IMR-90 (cell line): ENCODE results near the gene F10. TPM values are rescaled to one million over a fixed set of nuclear protein-coding genes. Genes with fewer than 3 reads are reported as not detected.

Experiments
- ATAC-seq: fragments of 200-7000 bp; cut with Tn5 transposase; 2 replicates; pipeline ENCODE4 v1.9.1; 2020; ENCODE audit warnings: low read depth, mild to moderate bottlenecking, moderate library complexity
- BruUV-seq: library from RNA; stranded (reverse); fragments of 400-500 nt; replicated peaks from 2 replicates; lab custom pipeline; 2021; lab: Mats Ljungman, UMichigan
- CTCF ChIA-PET: fragments of 300-600 bp; formaldehyde crosslinking; extraction: SDS; loops from one replicate; lab custom pipeline; 2021; ENCODE audit warnings: antibody characterized with exemption; lab: Yijun Ruan, JAX
- POLR2A ChIA-PET: fragments of 300-600 bp; sonication (Branson Sonifier 250); formaldehyde crosslinking; loops from one replicate; lab custom pipeline; 2022; ENCODE audit warnings: antibody characterized with exemption; ENCODE audit not compliant: unreplicated experiment; lab: Charles Lee
- DNase-seq: peaks from one replicate; pipeline ENCODE4 v3.0.0; 2013
- H2AFZ ChIP-seq: replicated peaks from 2 replicates; pipeline ENCODE3; 2013; ENCODE audit warnings: low read length, mild to moderate bottlenecking; ENCODE audit not compliant: poor library complexity
- H2AK5ac ChIP-seq: 2 replicates; pipeline ENCODE4 v1.6.1; 2013; ENCODE audit warnings: low read depth, low read length, inconsistent platforms
- H2AK9ac ChIP-seq: replicated peaks from 2 replicates; pipeline ENCODE3; 2013; ENCODE audit warnings: mild to moderate bottlenecking, low read depth, low read length, moderate library complexity; ENCODE audit not compliant: poor library complexity
- H2BK120ac ChIP-seq: 2 replicates; pipeline ENCODE4 v1.6.1; 2013; ENCODE audit warnings: low read depth, low read length, inconsistent platforms
- H2BK15ac ChIP-seq: 3 replicates; pipeline ENCODE4 v1.6.1; 2013; ENCODE audit warnings: low read depth, low read length, inconsistent platforms
- H2BK20ac ChIP-seq: 2 replicates; pipeline ENCODE4 v1.6.1; 2013; ENCODE audit warnings: low read depth, mild to moderate bottlenecking, inconsistent platforms, low read length, moderate library complexity
- H2BK5ac ChIP-seq: 2 replicates; pipeline ENCODE4 v1.6.1; 2013; ENCODE audit warnings: mild to moderate bottlenecking, low read depth, low read length, inconsistent platforms; ENCODE audit not compliant: poor library complexity, severe bottlenecking
- H3K14ac ChIP-seq: replicated peaks from 2 replicates; pipeline ENCODE4 v1.6.1; 2013; ENCODE audit warnings: low read depth, low read length, inconsistent platforms
- H3K18ac ChIP-seq: 2 replicates; pipeline ENCODE4 v1.6.1; 2013; ENCODE audit warnings: low read depth, low read length, control low read depth
- H3K23ac ChIP-seq: 2 replicates; pipeline ENCODE4 v1.6.1; 2013; ENCODE audit warnings: low read depth, low read length, inconsistent platforms
- H3K27ac ChIP-seq: 2 replicates; pipeline ENCODE4 v1.5.1; 2013; ENCODE audit warnings: mild to moderate bottlenecking, control low read depth, low read length; ENCODE audit not compliant: insufficient read depth
- H3K27me3 ChIP-seq: 2 replicates; pipeline ENCODE4 v1.6.1; 2013; ENCODE audit warnings: low read length; ENCODE audit not compliant: control insufficient read depth, insufficient read depth
- H3K36me3 ChIP-seq: 2 replicates; pipeline ENCODE4 v1.6.1; 2013; ENCODE audit warnings: low read length, mixed read lengths; ENCODE audit not compliant: control insufficient read depth, insufficient read depth
- H3K4ac ChIP-seq: 2 replicates; pipeline ENCODE4 v1.6.1; 2013; ENCODE audit warnings: low read depth, low read length, inconsistent platforms
- H3K4me1 ChIP-seq: 2 replicates; pipeline ENCODE4 v1.6.1; 2013; ENCODE audit warnings: low read length, mixed read lengths; ENCODE audit not compliant: control insufficient read depth, insufficient read depth
- H3K4me2 ChIP-seq: 2 replicates; pipeline ENCODE4 v1.6.1; 2013; ENCODE audit warnings: low read depth, mild to moderate bottlenecking, control low read depth, low read length, moderate library complexity
- H3K4me3 ChIP-seq: 2 replicates; pipeline ENCODE4 v1.5.1; 2013; ENCODE audit warnings: low read depth, mild to moderate bottlenecking, control low read depth, low read length, moderate library complexity; ENCODE audit not compliant: insufficient read depth
- H3K56ac ChIP-seq: 2 replicates; pipeline ENCODE4 v1.6.1; 2013; ENCODE audit warnings: low read length, inconsistent platforms; ENCODE audit not compliant: insufficient read depth; ENCODE audit errors: extremely low read depth
- H3K79me1 ChIP-seq, 2 experiments: 2 replicates each; pipeline ENCODE4 v1.6.1; 2013; ENCODE audit warnings: low read length in 2 of 2, inconsistent platforms in 1 of 2, low read depth in 1 of 2
- H3K9ac ChIP-seq: 2 replicates; pipeline ENCODE4 v1.6.1; 2013; ENCODE audit warnings: low read depth, low read length, control low read depth
- H3K9me1 ChIP-seq: 2 replicates; pipeline ENCODE4 v1.6.1; 2013; ENCODE audit warnings: low read length, inconsistent platforms; ENCODE audit not compliant: insufficient read depth
- H3K9me3 ChIP-seq: 2 replicates; pipeline ENCODE4 v1.6.1; 2013; ENCODE audit warnings: low read length; ENCODE audit not compliant: control insufficient read depth, insufficient read depth
- H4K20me1 ChIP-seq: 2 replicates; pipeline ENCODE4 v1.6.1; 2013; ENCODE audit warnings: low read length, inconsistent platforms; ENCODE audit not compliant: insufficient read depth
- H4K5ac ChIP-seq: 2 replicates; pipeline ENCODE4 v1.6.1; 2013; ENCODE audit warnings: mild to moderate bottlenecking, low read depth, low read length, control low read depth
- H4K8ac ChIP-seq, 2 experiments: 2 replicates each; pipeline ENCODE4 v1.6.1; 2013; ENCODE audit warnings: low read depth in 2 of 2, low read length in 2 of 2, control low read depth in 1 of 2, inconsistent platforms in 1 of 2
- H4K91ac ChIP-seq: 2 replicates; pipeline ENCODE4 v1.6.1; 2013; ENCODE audit warnings: low read depth, low read length, inconsistent platforms; ENCODE audit not compliant: insufficient read depth
- BHLHE40 ChIP-seq: fragments of 150-350 bp; IDR thresholded peaks from 2 replicates; pipeline ENCODE4 v1.6.1; 2016; ENCODE audit warnings: mild to moderate bottlenecking, low read depth, low read length
- CEBPB ChIP-seq: IDR thresholded peaks from 2 replicates; pipeline ENCODE4 v1.6.1; 2012; ENCODE audit warnings: low read depth, low read length, improper control_type of control experiment
- CHD1 ChIP-seq: IDR thresholded peaks from 2 replicates; pipeline ENCODE4 v1.6.1; 2012; ENCODE audit warnings: low read depth, low read length, improper control_type of control experiment
- CTCF ChIP-seq: conservative IDR thresholded peaks from 2 replicates; pipeline ENCODE4 v1.5.1; 2012; ENCODE audit warnings: mild to moderate bottlenecking, low read depth, low read length, improper control_type of control experiment
- ELK1 ChIP-seq: fragments of 150-350 bp; IDR thresholded peaks from 2 replicates; pipeline ENCODE4 v1.6.1; 2016; ENCODE audit warnings: low read depth, mild to moderate bottlenecking, low read length, moderate library complexity, borderline replicate concordance
- FOS ChIP-seq: fragments of 150-350 bp; IDR thresholded peaks from 2 replicates; pipeline ENCODE4 v1.6.1; 2016; ENCODE audit warnings: low read depth, low read length
- MAFK ChIP-seq: IDR thresholded peaks from 2 replicates; pipeline ENCODE4 v1.6.1; 2012; ENCODE audit warnings: low read depth, low read length, improper control_type of control experiment
- MAZ ChIP-seq: IDR thresholded peaks from 2 replicates; pipeline ENCODE4 v1.6.1; 2012; ENCODE audit warnings: low read depth, mild to moderate bottlenecking, low read length, improper control_type of control experiment, moderate library complexity, borderline replicate concordance
- MXI1 ChIP-seq: IDR thresholded peaks from 2 replicates; pipeline ENCODE4 v1.6.1; 2012; ENCODE audit warnings: low read depth, mild to moderate bottlenecking, low read length, moderate library complexity, borderline replicate concordance
- NFE2L2 ChIP-seq: fragments of 150-350 bp; IDR thresholded peaks from 2 replicates; pipeline ENCODE4 v1.6.1; 2016; ENCODE audit warnings: low read depth, mild to moderate bottlenecking, low read length
- POLR2A ChIP-seq: IDR thresholded peaks from 2 replicates; pipeline ENCODE4 v1.6.1; 2012; ENCODE audit warnings: mild to moderate bottlenecking, low read depth, low read length
- RAD21 ChIP-seq: IDR thresholded peaks from 2 replicates; pipeline ENCODE4 v1.6.1; 2012; ENCODE audit warnings: low read length, improper control_type of control experiment
- RCOR1 ChIP-seq: IDR thresholded peaks from 2 replicates; pipeline ENCODE4 v1.6.1; 2012; ENCODE audit warnings: mild to moderate bottlenecking, low read length, improper control_type of control experiment; ENCODE audit not compliant: insufficient replicate concordance
- RFX5 ChIP-seq: IDR thresholded peaks from 2 replicates; pipeline ENCODE4 v1.8.0; 2012; ENCODE audit warnings: low read depth, mild to moderate bottlenecking, low read length, moderate library complexity
- SMC3 ChIP-seq: fragments of 150-350 bp; IDR thresholded peaks from 2 replicates; pipeline ENCODE4 v1.6.1; 2016; ENCODE audit warnings: low read depth, mild to moderate bottlenecking, antibody characterized with exemption, low read length, moderate library complexity
- WGBS, 2 experiments: methylation state at CpG; one replicate each; pipeline versions ENCODE4 v1.1.5 to v1.1.7; 2013; ENCODE audit warnings: missing lambda C conversion rate in 2 of 2; ENCODE audit not compliant: insufficient read length in 1 of 2; ENCODE audit errors: extremely low coverage in 2 of 2; 5-methylcytosine and 5-hydroxymethylcytosine counted together
- dilution Hi-C: fragments of 300-500 bp; cut with HindIII; formaldehyde crosslinking; loops from one replicate; pipeline ENCODE4 v1.14.3; 2018; ENCODE audit warnings: low sequenced_read_pairs; ENCODE audit not compliant: unreplicated experiment
- in situ Hi-C: fragments of 300-500 bp; cut with MboI; formaldehyde crosslinking; loops from 3 replicates; pipeline ENCODE4 v1.14.3; 2019; ENCODE audit warnings: low sequenced_read_pairs, inconsistent platforms, mixed read lengths
- intact Hi-C: fragments of 100-400 bp; cut with micrococcal nuclease; formaldehyde crosslinking; loops from 2 replicates; pipeline ENCODE4 v1.10.0; 2022
- polyA plus RNA-seq, 3 experiments: library from polyadenylated mRNA; depleted of rRNA; stranded (reverse); fragments of >200 nt; gene quantifications; 2 replicates each; pipeline ENCODE4 v1.2.3, GENCODE V29; 2012; ENCODE audit warnings: low replicate concordance in 1 of 3
- total RNA-seq: library from RNA; depleted of rRNA; stranded (reverse); fragments of >200 nt; gene quantifications from 2 replicates; pipeline ENCODE4 v1.2.3, GENCODE V29; 2012
- TF ChIP-seq, protein P1 (sequence below): fragments of 150-350 bp; IDR thresholded peaks from 2 replicates; pipeline ENCODE4 v1.6.1; 2017; ENCODE audit warnings: mild to moderate bottlenecking, antibody characterized with exemption, low read length, low read depth

F10 gene
- total and polyA plus RNA-seq, 2 of the 4 experiments (the other 2 are of a cell fraction) = 9.1 to 19.5 TPM

GRCh38 chr13:113096052-113096744, 26.4 kb upstream of the F10 start:
- H3K4me3 ChIP-seq = no peak overlapping the region
- BruUV-seq = no TSS peak
- H2AK9ac ChIP-seq = no peak overlapping the region
- H3K4me1 ChIP-seq = 0 out of 2 replicates have a peak, but pooled peaks cover 4% of the 10 kb centered on the region
- no peak overlapping the region for H4K8ac ChIP-seq
- peaks cover 34% of the 10 kb centered on the region for H3K27me3 ChIP-seq
- in situ Hi-C loops = no loop called here
- intact Hi-C loops = no loop called here
- no peak overlapping the region for H3K4me2 ChIP-seq
- no peak overlapping the region for H3K27ac ChIP-seq
- no peak overlapping the region for H2BK120ac ChIP-seq
- no peaks in the 10 kb centered on the region for H4K20me1 ChIP-seq
- H2BK15ac ChIP-seq = no peak overlapping the region
- H3K23ac ChIP-seq = no peak overlapping the region
- H3K9me1 ChIP-seq = no peaks in the 10 kb centered on the region
- H3K36me3 ChIP-seq = no peaks in the 10 kb centered on the region
- ATAC-seq (no peak), DNase-seq (no peak)
- no peak overlapping the region for H2AK5ac ChIP-seq
- POLR2A ChIA-PET = no interaction called here
- no peak overlapping the region for H2BK5ac ChIP-seq
- H2BK20ac ChIP-seq = no peak overlapping the region
- no peaks in the 10 kb centered on the region for H3K79me1 ChIP-seq
- H3K18ac ChIP-seq = no peak overlapping the region
- WGBS, 2 experiments = 93% methylated on average over 51 of the region's 61 CpGs; no CpG with 5 or more reads in 1 of the 2 experiments
- no peak overlapping the region for H3K4ac ChIP-seq
- no peaks in the 10 kb centered on the region for H3K9me3 ChIP-seq
- H2AFZ ChIP-seq = no peak overlapping the region
- CTCF ChIA-PET = no interaction called here
- H3K9ac ChIP-seq = no peak overlapping the region
- no peak overlapping the region for H4K5ac ChIP-seq
- H3K56ac ChIP-seq = no peak overlapping the region
- H3K14ac ChIP-seq = no peak overlapping the region
- H4K91ac ChIP-seq = no peak overlapping the region
- TF ChIP-seq CTCF = no peak
- no peak for TF ChIP-seq MAFK
- TF ChIP-seq, protein P1, sequence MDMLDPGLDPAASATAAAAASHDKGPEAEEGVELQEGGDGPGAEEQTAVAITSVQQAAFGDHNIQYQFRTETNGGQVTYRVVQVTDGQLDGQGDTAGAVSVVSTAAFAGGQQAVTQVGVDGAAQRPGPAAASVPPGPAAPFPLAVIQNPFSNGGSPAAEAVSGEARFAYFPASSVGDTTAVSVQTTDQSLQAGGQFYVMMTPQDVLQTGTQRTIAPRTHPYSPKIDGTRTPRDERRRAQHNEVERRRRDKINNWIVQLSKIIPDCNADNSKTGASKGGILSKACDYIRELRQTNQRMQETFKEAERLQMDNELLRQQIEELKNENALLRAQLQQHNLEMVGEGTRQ = no peak
- TF ChIP-seq RFX5 = no peak
- TF ChIP-seq BHLHE40 = no peak
- TF ChIP-seq CHD1 = no peak
- no peak for TF ChIP-seq NFE2L2
- no peak for TF ChIP-seq ELK1
- TF ChIP-seq CEBPB = no peak
- no peak for TF ChIP-seq MAZ
- TF ChIP-seq POLR2A = no peak
- TF ChIP-seq SMC3 = no peak
- TF ChIP-seq RCOR1 = no peak
- TF ChIP-seq MXI1 = no peak
- TF ChIP-seq FOS = no peak
- TF ChIP-seq RAD21 = no peak
- dilution Hi-C loops = no loop called here
